ENCODE results near the gene CCSER1.

CCSER1 gene

GRCh38 chr4:90105274-90105673, 21.9 kb upstream of the CCSER1 start:
- no peak overlapping the region for H3K27ac ChIP-seq (ENCODE audit: low read length)
- H3K9me3 ChIP-seq (ENCODE audit: control insufficient read depth in 2 of 2, low read length in 2 of 2), result no peaks in the 10 kb centered on the region
- H3K9ac ChIP-seq (ENCODE audit: low read length in 2 of 2), result no peak overlapping the region
- H3K27me3 ChIP-seq (ENCODE audit: control insufficient read depth in 1 of 2, insufficient read depth in 2 of 2, low read length in 2 of 2), result no peaks in the 10 kb centered on the region
- no peak overlapping the region for H3K4me3 ChIP-seq (ENCODE audit: low read length in 2 of 2)
- no peaks in the 10 kb centered on the region for H3K36me3 ChIP-seq (ENCODE audit: control insufficient read depth in 2 of 2, insufficient read depth in 2 of 2, low read length in 2 of 2)
- H3K4me1 ChIP-seq (ENCODE audit: control insufficient read depth, insufficient read depth, low read length), result no peaks in the 10 kb centered on the region

- no peaks in the 10 kb centered on the region for H3K9me3 ChIP-seq (ENCODE audit: control insufficient read depth in 2 of 2, low read length in 2 of 2)
- H3K36me3 ChIP-seq (ENCODE audit: control insufficient read depth in 2 of 2, insufficient read depth in 2 of 2, low read length in 2 of 2), result no peaks in the 10 kb centered on the region
- H3K27ac ChIP-seq (ENCODE audit: low read length), result no peak overlapping the region
- no peak overlapping the region for H3K9ac ChIP-seq (ENCODE audit: low read length in 2 of 2)
- no peak overlapping the region for H3K4me3 ChIP-seq (ENCODE audit: low read length in 2 of 2)
- H3K27me3 ChIP-seq (ENCODE audit: control insufficient read depth in 1 of 2, insufficient read depth in 2 of 2, low read length in 2 of 2), result no peaks in the 10 kb centered on the region
- H3K4me1 ChIP-seq (ENCODE audit: control insufficient read depth, insufficient read depth, low read length), result no peaks in the 10 kb centered on the region
Measured at GRCh38 chr4:90112715-90113114, 14.5 kb upstream of the CCSER1 start.

- H3K4me1 ChIP-seq (ENCODE audit: control insufficient read depth, insufficient read depth, low read length), result no peaks in the 10 kb centered on the region
- no peaks in the 10 kb centered on the region for H3K27me3 ChIP-seq (ENCODE audit: control insufficient read depth in 1 of 2, insufficient read depth in 2 of 2, low read length in 2 of 2)
- no peak overlapping the region for H3K4me3 ChIP-seq (ENCODE audit: low read length in 2 of 2)
- no peak overlapping the region for H3K27ac ChIP-seq (ENCODE audit: low read length)
- no peaks in the 10 kb centered on the region for H3K36me3 ChIP-seq (ENCODE audit: control insufficient read depth in 2 of 2, insufficient read depth in 2 of 2, low read length in 2 of 2)
- H3K9me3 ChIP-seq (ENCODE audit: control insufficient read depth in 2 of 2, low read length in 2 of 2), result no peaks in the 10 kb centered on the region
- H3K9ac ChIP-seq (ENCODE audit: low read length in 2 of 2), result no peak overlapping the region
Measured at GRCh38 chr4:90113881-90114457, 13.2 kb upstream of the CCSER1 start.

- H3K27me3 ChIP-seq (ENCODE audit: control insufficient read depth in 1 of 2, insufficient read depth in 2 of 2, low read length in 2 of 2), result no peaks in the 10 kb centered on the region
- no peaks in the 10 kb centered on the region for H3K9me3 ChIP-seq (ENCODE audit: control insufficient read depth in 2 of 2, low read length in 2 of 2)
- H3K27ac ChIP-seq (ENCODE audit: low read length), result no peak overlapping the region
- H3K4me3 ChIP-seq (ENCODE audit: low read length in 2 of 2), result no peak overlapping the region
- no peaks in the 10 kb centered on the region for H3K4me1 ChIP-seq (ENCODE audit: control insufficient read depth, insufficient read depth, low read length)
- no peak overlapping the region for H3K9ac ChIP-seq (ENCODE audit: low read length in 2 of 2)
- no peaks in the 10 kb centered on the region for H3K36me3 ChIP-seq (ENCODE audit: control insufficient read depth in 2 of 2, insufficient read depth in 2 of 2, low read length in 2 of 2)
Measured at GRCh38 chr4:90118527-90119195, 8.5 kb upstream of the CCSER1 start.

GRCh38 chr4:90120037-90120436, 7.2 kb upstream of the CCSER1 start:
- no peaks in the 10 kb centered on the region for H3K9me3 ChIP-seq (ENCODE audit: control insufficient read depth in 2 of 2, low read length in 2 of 2)
- H3K27me3 ChIP-seq (ENCODE audit: control insufficient read depth in 1 of 2, insufficient read depth in 2 of 2, low read length in 2 of 2), result no peaks in the 10 kb centered on the region
- no peak overlapping the region for H3K9ac ChIP-seq (ENCODE audit: low read length in 2 of 2)
- H3K4me1 ChIP-seq (ENCODE audit: control insufficient read depth, insufficient read depth, low read length), result no peaks in the 10 kb centered on the region
- no peaks in the 10 kb centered on the region for H3K36me3 ChIP-seq (ENCODE audit: control insufficient read depth in 2 of 2, insufficient read depth in 2 of 2, low read length in 2 of 2)
- no peak overlapping the region for H3K27ac ChIP-seq (ENCODE audit: low read length)
- no peak overlapping the region for H3K4me3 ChIP-seq (ENCODE audit: low read length in 2 of 2)

GRCh38 chr4:90120815-90121214, 6.4 kb upstream of the CCSER1 start:
- H3K36me3 ChIP-seq (ENCODE audit: control insufficient read depth in 2 of 2, insufficient read depth in 2 of 2, low read length in 2 of 2), result no peaks in the 10 kb centered on the region
- no peak overlapping the region for H3K4me3 ChIP-seq (ENCODE audit: low read length in 2 of 2)
- no peak overlapping the region for H3K27ac ChIP-seq (ENCODE audit: low read length)
- no peaks in the 10 kb centered on the region for H3K9me3 ChIP-seq (ENCODE audit: control insufficient read depth in 2 of 2, low read length in 2 of 2)
- H3K27me3 ChIP-seq (ENCODE audit: control insufficient read depth in 1 of 2, insufficient read depth in 2 of 2, low read length in 2 of 2), result no peaks in the 10 kb centered on the region
- no peak overlapping the region for H3K9ac ChIP-seq (ENCODE audit: low read length in 2 of 2)
- H3K4me1 ChIP-seq (ENCODE audit: control insufficient read depth, insufficient read depth, low read length), result no peaks in the 10 kb centered on the region

- no peaks in the 10 kb centered on the region for H3K36me3 ChIP-seq (ENCODE audit: control insufficient read depth in 2 of 2, insufficient read depth in 2 of 2, low read length in 2 of 2)
- H3K4me1 ChIP-seq (ENCODE audit: control insufficient read depth, insufficient read depth, low read length), result no peaks in the 10 kb centered on the region
- H3K9ac ChIP-seq (ENCODE audit: low read length in 2 of 2), result no peak overlapping the region
- no peaks in the 10 kb centered on the region for H3K27me3 ChIP-seq (ENCODE audit: control insufficient read depth in 1 of 2, insufficient read depth in 2 of 2, low read length in 2 of 2)
- H3K4me3 ChIP-seq (ENCODE audit: low read length in 2 of 2), result no peak overlapping the region
- H3K27ac ChIP-seq (ENCODE audit: low read length), result no peak overlapping the region
- H3K9me3 ChIP-seq (ENCODE audit: control insufficient read depth in 2 of 2, low read length in 2 of 2), result no peaks in the 10 kb centered on the region
Measured at GRCh38 chr4:90121676-90122354, 5.4 kb upstream of the CCSER1 start.

GRCh38 chr4:90122355-90122748, 4.8 kb upstream of the CCSER1 start:
- Histone ChIP-seq H3K36me3 (ENCODE audit: control insufficient read depth in 2 of 2, insufficient read depth in 2 of 2, low read length in 2 of 2) (no peaks in the 10 kb centered on the region), H3K4me1 (ENCODE audit: control insufficient read depth, insufficient read depth, low read length) (no peaks in the 10 kb centered on the region), H3K9me3 (ENCODE audit: control insufficient read depth in 2 of 2, low read length in 2 of 2) (no peaks in the 10 kb centered on the region), H3K4me3 (ENCODE audit: low read length in 2 of 2) (no peak overlapping the region), H3K9ac (ENCODE audit: low read length in 2 of 2) (no peak overlapping the region), H3K27ac (ENCODE audit: low read length) (no peak overlapping the region), H3K27me3 (ENCODE audit: control insufficient read depth in 1 of 2, insufficient read depth in 2 of 2, low read length in 2 of 2) (no peaks in the 10 kb centered on the region)

- no peaks in the 10 kb centered on the region for H3K27me3 ChIP-seq (ENCODE audit: control insufficient read depth in 1 of 2, insufficient read depth in 2 of 2, low read length in 2 of 2)
- H3K27ac ChIP-seq (ENCODE audit: low read length), result no peak overlapping the region
- no peaks in the 10 kb centered on the region for H3K4me1 ChIP-seq (ENCODE audit: control insufficient read depth, insufficient read depth, low read length)
- no peaks in the 10 kb centered on the region for H3K9me3 ChIP-seq (ENCODE audit: control insufficient read depth in 2 of 2, low read length in 2 of 2)
- no peaks in the 10 kb centered on the region for H3K36me3 ChIP-seq (ENCODE audit: control insufficient read depth in 2 of 2, insufficient read depth in 2 of 2, low read length in 2 of 2)
- no peak overlapping the region for H3K9ac ChIP-seq (ENCODE audit: low read length in 2 of 2)
- no peak overlapping the region for H3K4me3 ChIP-seq (ENCODE audit: low read length in 2 of 2)
Measured at GRCh38 chr4:90124276-90124675, 2.9 kb upstream of the CCSER1 start.

GRCh38 chr4:90126805-90127204, 389 bp upstream of the CCSER1 start:
- H3K27me3 ChIP-seq (ENCODE audit: control insufficient read depth in 1 of 2, insufficient read depth in 2 of 2, low read length in 2 of 2), result no peaks in the 10 kb centered on the region
- H3K27ac ChIP-seq (ENCODE audit: low read length), result no peak overlapping the region

More at GRCh38 chr4:90126805-90127204, 389 bp upstream of the CCSER1 start:
- Histone ChIP-seq H3K9me3 (ENCODE audit: control insufficient read depth in 2 of 2, low read length in 2 of 2) (no peaks in the 10 kb centered on the region), H3K4me3 (ENCODE audit: low read length in 2 of 2) (peak overlapping the region; percentile 68 to 78), H3K4me1 (ENCODE audit: control insufficient read depth, insufficient read depth, low read length) (no peaks in the 10 kb centered on the region), H3K9ac (ENCODE audit: low read length in 2 of 2) (no peak overlapping the region), H3K36me3 (ENCODE audit: control insufficient read depth in 2 of 2, insufficient read depth in 2 of 2, low read length in 2 of 2) (no peaks in the 10 kb centered on the region)

Measured in stomach smooth muscle (tissue), 2 donors.